Liver (tissue), 3 donors: ENCODE results near the gene SCAMP5.

Source experiments
- EGR1 ChIP-seq, 2 donors: IDR thresholded peaks; 2 replicates each; pipeline ENCODE4 v1.6.1; 2016 to 2018; ENCODE audit warnings: antibody characterized with exemption in 2 of 2, low read depth in 2 of 2
- GABPA ChIP-seq, 2 donors: IDR thresholded peaks in 1 of 2; conservative IDR thresholded peaks in 1 of 2; 2 replicates each; pipeline ENCODE4 v1.6.1; 2016; ENCODE audit warnings: antibody characterized with exemption in 2 of 2, mild to moderate bottlenecking in 1 of 2, moderate library complexity in 1 of 2
- RAD21 ChIP-seq, 2 donors: IDR thresholded peaks; 2 replicates each; pipeline ENCODE4 v1.6.1; 2016; ENCODE audit warnings: antibody characterized with exemption in 2 of 2, mild to moderate bottlenecking in 2 of 2
- SP1 ChIP-seq: IDR thresholded peaks from 2 replicates; pipeline ENCODE4 v1.6.1; 2018; ENCODE audit warnings: antibody characterized with exemption, mild to moderate bottlenecking
- TF ChIP-seq, protein P1 (sequence below): fragments of 150-350 bp; IDR thresholded peaks from 2 replicates; pipeline ENCODE4 v1.5.1; 2017; ENCODE audit warnings: improper control_type of control experiment, low read depth, low read length; ENCODE audit not compliant: missing input control
- donor health status: healthy.
- donor health status: healthy.

DNA sequence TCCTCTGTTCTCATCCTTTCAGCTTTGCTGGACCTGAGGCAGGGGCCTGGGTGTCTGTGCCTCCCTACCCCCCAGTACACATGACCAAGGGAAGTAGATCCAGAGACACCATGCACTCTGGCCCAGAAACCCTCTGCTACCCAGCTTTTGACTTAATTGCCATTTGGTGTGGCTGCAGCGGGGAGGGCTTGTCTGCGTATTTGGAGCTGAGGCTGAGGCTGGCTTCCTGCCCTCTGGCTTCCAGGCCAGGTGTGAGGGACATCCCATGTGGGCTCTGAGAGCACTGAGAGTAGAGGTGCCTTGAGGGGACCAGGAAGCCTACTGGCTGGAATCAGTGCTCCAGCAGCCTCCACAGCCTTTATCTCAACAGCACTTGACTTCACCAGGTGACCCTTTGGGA is 54.9 kb downstream of the SCAMP5 start:
- no peak for TF ChIP-seq RAD21 (IDR thresholded peaks at IDR 0.05)
- TF ChIP-seq, protein P1, sequence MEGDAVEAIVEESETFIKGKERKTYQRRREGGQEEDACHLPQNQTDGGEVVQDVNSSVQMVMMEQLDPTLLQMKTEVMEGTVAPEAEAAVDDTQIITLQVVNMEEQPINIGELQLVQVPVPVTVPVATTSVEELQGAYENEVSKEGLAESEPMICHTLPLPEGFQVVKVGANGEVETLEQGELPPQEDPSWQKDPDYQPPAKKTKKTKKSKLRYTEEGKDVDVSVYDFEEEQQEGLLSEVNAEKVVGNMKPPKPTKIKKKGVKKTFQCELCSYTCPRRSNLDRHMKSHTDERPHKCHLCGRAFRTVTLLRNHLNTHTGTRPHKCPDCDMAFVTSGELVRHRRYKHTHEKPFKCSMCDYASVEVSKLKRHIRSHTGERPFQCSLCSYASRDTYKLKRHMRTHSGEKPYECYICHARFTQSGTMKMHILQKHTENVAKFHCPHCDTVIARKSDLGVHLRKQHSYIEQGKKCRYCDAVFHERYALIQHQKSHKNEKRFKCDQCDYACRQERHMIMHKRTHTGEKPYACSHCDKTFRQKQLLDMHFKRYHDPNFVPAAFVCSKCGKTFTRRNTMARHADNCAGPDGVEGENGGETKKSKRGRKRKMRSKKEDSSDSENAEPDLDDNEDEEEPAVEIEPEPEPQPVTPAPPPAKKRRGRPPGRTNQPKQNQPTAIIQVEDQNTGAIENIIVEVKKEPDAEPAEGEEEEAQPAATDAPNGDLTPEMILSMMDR = no peak
- TF ChIP-seq GABPA (IDR thresholded peaks at IDR 0.05 in 1 of 2, conservative IDR thresholded peaks at IDR 0.05 in 1 of 2) = no peak
- no peak for TF ChIP-seq EGR1 (IDR thresholded peaks at IDR 0.05; ENCODE audit: low read depth in 2 of 2)
- TF ChIP-seq SP1 = no peak
